NCI-H1694 (cell line): Measurements from ENCODE around the gene PSMD1.
"Not testable (repeated sequence)": the region's sequence is repeated elsewhere in the genome, so short reads cannot be mapped to it uniquely, and the experiment has no call there.

Experiments used
- DNase-seq: peaks from one replicate; lab custom pipeline; 2025; lab: John Stamatoyannopoulos, UW

PSMD1 gene

GRCh38 chr2:231117922-231118613 lies 61.4 kb downstream of the PSMD1 start:
- DNase-seq = no peak

- no peak for DNase-seq
Observed at GRCh38 chr2:231118614-231118942, 61.9 kb downstream of the PSMD1 start.

- DNase-seq = no peak
Observed at GRCh38 chr2:231123362-231123898, 66.8 kb downstream of the PSMD1 start.

GRCh38 chr2:231124838-231125568 lies 68.3 kb downstream of the PSMD1 start, which contains the start of gene HTR2B:
Gene HTR2B, minus strand, starts transcription at chr2:231125042. Its CDS starts 1,278 bp downstream, at chr2:231123764.
- no peak for DNase-seq

GRCh38 chr2:231126123-231126522 lies 69.5 kb downstream of the PSMD1 start:
- no peak for DNase-seq

GRCh38 chr2:231127480-231127879 lies 70.8 kb downstream of the PSMD1 start:
- DNase-seq = no peak

- no peak for DNase-seq
Observed at GRCh38 chr2:231127936-231128335, 71.3 kb downstream of the PSMD1 start.

- DNase-seq = no peak
Observed at GRCh38 chr2:231128541-231128940, 71.9 kb downstream of the PSMD1 start.

- no peak for DNase-seq
Observed at GRCh38 chr2:231129216-231129615, 72.5 kb downstream of the PSMD1 start.

GRCh38 chr2:231130336-231131056 lies 73.8 kb downstream of the PSMD1 start:
- no peak for DNase-seq

GRCh38 chr2:231132129-231132528 lies 75.5 kb downstream of the PSMD1 start:
- DNase-seq = no peak

GRCh38 chr2:231133365-231134099 lies 76.9 kb downstream of the PSMD1 start:
- no peak for DNase-seq

GRCh38 chr2:231134910-231135655 lies 78.4 kb downstream of the PSMD1 start:
- no peak for DNase-seq

- DNase-seq = no peak
Observed at GRCh38 chr2:231138699-231139098, 82.0 kb downstream of the PSMD1 start.

- no peak for DNase-seq
Observed at GRCh38 chr2:231139796-231140195, 83.1 kb downstream of the PSMD1 start.

- DNase-seq = not testable (repeated sequence)
Observed at GRCh38 chr2:231140808-231141207, 84.1 kb downstream of the PSMD1 start.

- DNase-seq = no peak
Observed at GRCh38 chr2:231144896-231145295, 88.2 kb downstream of the PSMD1 start.

- no peak for DNase-seq
Observed at GRCh38 chr2:231146665-231147064, 90.0 kb downstream of the PSMD1 start.

- no peak for DNase-seq
Observed at GRCh38 chr2:231152800-231153557, 96.3 kb downstream of the PSMD1 start.

GRCh38 chr2:231159306-231159705 lies 102.6 kb downstream of the PSMD1 start:
- DNase-seq = no peak
